ENCODE data around the gene FLOT2.

Gene FLOT2

GRCh38 chr17:28917029-28917428 lies 19.5 kb upstream of the FLOT2 start:
- H3K27ac ChIP-seq = peak overlapping the region; percentile 3; the same call in 1 of the 2 replicates
- TF ChIP-seq ZFX (IDR thresholded peaks at IDR 0.05) = no peak
- TF ChIP-seq, protein P1, sequence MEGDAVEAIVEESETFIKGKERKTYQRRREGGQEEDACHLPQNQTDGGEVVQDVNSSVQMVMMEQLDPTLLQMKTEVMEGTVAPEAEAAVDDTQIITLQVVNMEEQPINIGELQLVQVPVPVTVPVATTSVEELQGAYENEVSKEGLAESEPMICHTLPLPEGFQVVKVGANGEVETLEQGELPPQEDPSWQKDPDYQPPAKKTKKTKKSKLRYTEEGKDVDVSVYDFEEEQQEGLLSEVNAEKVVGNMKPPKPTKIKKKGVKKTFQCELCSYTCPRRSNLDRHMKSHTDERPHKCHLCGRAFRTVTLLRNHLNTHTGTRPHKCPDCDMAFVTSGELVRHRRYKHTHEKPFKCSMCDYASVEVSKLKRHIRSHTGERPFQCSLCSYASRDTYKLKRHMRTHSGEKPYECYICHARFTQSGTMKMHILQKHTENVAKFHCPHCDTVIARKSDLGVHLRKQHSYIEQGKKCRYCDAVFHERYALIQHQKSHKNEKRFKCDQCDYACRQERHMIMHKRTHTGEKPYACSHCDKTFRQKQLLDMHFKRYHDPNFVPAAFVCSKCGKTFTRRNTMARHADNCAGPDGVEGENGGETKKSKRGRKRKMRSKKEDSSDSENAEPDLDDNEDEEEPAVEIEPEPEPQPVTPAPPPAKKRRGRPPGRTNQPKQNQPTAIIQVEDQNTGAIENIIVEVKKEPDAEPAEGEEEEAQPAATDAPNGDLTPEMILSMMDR (conservative IDR thresholded peaks at IDR 0.05) = no peak

DNA sequence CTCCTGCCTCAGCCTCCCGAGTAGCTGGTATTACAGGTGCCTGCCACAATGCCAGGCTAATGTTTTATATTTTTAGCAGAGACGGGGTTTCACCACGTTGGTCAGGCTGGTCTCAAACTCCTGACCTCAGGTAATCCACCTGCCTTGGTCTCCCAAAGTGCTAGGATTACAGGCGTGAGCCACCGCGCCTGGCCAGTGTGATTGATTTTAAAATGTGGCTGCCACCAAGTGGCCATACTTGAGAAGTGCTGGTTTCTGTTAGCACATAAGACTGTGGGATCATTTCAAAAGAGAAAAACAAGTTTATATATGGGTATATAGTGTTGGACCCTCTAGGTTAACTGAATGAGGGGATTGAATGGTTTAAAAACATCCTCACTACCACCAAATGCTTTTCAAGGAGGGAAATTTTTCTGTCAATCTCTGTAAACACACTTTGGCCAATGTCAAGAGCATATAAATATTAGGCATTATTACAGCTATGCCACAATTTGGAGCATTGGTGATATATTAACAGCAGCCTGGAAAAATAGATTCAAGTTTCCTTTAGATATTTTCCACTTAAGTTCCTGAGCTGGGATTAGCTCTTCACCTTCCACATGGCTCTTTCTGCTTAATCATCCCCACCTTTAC lies 18.9 kb upstream of the FLOT2 start:
- TF ChIP-seq ZFX (IDR thresholded peaks at IDR 0.05) = no peak
- TF ChIP-seq, protein P1 (conservative IDR thresholded peaks at IDR 0.05) = peak; percentile 82

GRCh38 chr17:28912938-28913333 lies 15.4 kb upstream of the FLOT2 start:
- TF ChIP-seq, protein P1 (conservative IDR thresholded peaks at IDR 0.05) = no peak
- TF ChIP-seq ZFX (IDR thresholded peaks at IDR 0.05) = no peak
- no peak overlapping the region for H3K27ac ChIP-seq

More for the DNA sequence above, 18.9 kb upstream of the FLOT2 start:
- H3K27ac ChIP-seq = no peak overlapping the region

DNA sequence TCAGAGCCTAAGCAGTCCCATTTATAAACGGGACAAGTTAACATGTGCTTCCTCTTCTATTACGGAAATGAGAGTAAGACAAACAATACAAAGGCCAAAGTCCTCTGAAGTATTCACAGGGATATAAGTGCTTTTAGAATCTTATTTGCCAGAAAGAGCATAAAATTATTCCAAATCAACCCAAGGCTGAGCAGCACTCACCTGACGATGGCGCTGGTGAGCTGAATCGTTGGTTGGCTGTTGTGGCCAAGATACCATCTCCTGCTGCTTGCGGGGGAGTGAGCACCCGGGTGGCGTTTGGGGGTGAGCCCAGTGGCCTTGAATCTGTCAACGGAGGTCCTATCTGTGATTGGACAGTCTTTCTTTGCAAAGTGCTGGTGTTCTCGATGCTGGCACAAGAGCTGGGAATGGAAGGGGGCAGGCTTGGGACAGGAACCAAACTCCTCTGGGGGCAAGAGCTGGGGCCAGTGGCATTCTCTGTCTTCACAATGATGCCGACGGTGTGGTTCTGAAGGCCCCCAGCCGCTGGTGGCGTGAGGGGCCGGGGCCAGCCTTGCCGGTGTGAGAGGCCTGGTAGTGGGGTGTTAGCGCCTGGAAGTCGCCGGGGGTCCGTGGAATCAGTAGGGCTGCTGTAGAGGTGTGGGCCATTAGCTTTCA lies 14.9 kb upstream of the FLOT2 start:
- no peak for TF ChIP-seq ZFX (IDR thresholded peaks at IDR 0.05)
- TF ChIP-seq, protein P1 (conservative IDR thresholded peaks at IDR 0.05) = no peak; the same call in 1 of the 2 replicates
- H3K27ac ChIP-seq = no peak overlapping the region

- TF ChIP-seq, protein P1 (conservative IDR thresholded peaks at IDR 0.05) = no peak
- no peak for TF ChIP-seq ZFX (IDR thresholded peaks at IDR 0.05)
- no peak overlapping the region for H3K27ac ChIP-seq
Measured at GRCh38 chr17:28911411-28912045, 14.0 kb upstream of the FLOT2 start.

GRCh38 chr17:28910534-28910933 lies 13.0 kb upstream of the FLOT2 start:
- no peak for TF ChIP-seq ZFX (IDR thresholded peaks at IDR 0.05)
- TF ChIP-seq, protein P1 (conservative IDR thresholded peaks at IDR 0.05) = no peak

GRCh38 chr17:28908640-28909167 lies 11.2 kb upstream of the FLOT2 start:
- peak overlapping the region; percentile 5 for H3K27ac ChIP-seq
- TF ChIP-seq ZFX (IDR thresholded peaks at IDR 0.05) = no peak
- TF ChIP-seq, protein P1 (conservative IDR thresholded peaks at IDR 0.05) = no peak

More at GRCh38 chr17:28910534-28910933, 13.0 kb upstream of the FLOT2 start:
- H3K27ac ChIP-seq = no peak overlapping the region
